Stimulated activated CD4-positive, alpha-beta T cell treated with anti-CD3 and anti-CD28 coated beads, Interleukin-2, amount 100 ng/mL, for 48 hours (primary cell): ENCODE results near the gene CYB5R3.
"Not testable (repeated sequence)": the region's sequence is repeated elsewhere in the genome, so short reads cannot be mapped to it uniquely, and the experiment has no call there.

ENCODE experiments used
- DNase-seq, 2 donors: peaks; one replicate each; pipeline ENCODE4 v3.0.0-alpha.2; 2020

The CYB5R3 gene

DNA sequence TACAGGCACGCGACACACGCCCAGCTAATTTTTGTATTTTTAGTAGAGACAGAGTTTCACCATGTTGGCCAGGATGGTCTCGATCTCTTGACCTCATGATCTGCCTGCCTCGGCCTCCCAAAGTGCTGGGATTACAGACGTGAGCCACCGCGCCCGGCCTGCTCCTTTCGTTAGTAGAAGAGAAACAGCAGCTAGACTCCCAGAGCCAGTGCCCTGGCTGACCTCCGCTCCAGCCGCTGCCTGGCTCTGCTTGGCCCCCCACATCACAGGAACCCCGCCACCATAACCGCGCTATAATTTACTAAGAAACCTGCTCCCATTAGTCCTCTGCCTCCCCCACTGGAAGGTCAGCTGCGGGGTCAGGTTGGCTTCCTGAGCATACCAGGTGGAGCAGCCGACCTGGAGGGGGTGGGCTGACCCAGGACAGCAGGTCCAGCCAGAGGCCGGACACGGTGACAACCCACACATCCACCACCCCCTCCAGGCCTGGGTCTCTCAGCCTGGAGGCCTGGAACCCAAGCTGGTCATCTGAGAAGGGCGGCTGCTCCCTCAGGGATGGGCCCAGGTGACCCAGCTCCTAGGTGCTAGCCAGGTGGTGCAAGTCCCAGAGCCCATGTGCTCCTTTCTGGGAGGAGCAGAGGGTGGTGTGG, 27.0 kb downstream of the CYB5R3 start:
- DNase-seq = no peak

DNA sequence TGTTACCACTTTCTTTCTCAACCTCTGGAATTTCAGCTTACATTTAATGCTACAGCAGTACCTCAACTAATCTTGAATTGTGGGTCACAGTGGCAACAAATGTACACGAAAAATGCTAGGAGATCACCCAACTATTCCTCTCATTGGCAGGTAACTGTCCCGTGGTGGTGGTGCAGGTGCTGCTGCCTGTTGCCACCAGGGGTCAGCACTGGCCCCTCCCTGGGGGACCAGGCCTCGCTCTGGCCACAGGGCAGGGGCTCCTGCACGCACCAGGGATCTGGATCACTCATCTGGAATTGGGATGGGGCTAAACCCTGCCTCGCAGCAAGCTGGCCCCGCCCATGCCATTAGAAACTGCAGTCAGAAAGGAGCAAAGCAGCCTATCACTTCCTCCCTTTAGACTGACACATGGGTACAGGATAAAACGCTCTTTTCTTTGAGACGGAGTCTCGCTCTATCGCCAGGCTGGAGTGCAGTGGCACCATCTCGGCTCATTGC, 27.6 kb downstream of the CYB5R3 start:
- DNase-seq = peak; percentile 46 to 50

DNA sequence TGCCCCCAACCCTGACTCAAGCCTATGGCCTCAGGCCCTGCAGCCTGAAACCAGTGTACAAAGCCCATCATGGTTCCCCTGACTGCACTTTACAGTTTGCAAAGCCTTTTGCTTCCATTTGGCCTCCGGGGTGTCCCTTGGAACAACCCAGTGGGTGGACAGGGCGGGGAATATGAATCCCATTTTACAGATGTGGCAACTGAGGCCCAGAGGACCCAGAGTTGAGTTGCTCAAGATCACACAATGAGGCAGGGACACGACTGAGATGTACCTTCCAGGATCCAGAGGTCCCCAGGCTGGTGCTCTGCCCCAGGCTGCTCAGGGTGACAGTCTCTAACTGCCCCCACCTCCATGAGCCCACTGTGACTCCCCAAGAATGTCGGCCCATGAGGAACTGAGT, 29.1 kb downstream of the CYB5R3 start:
- no peak for DNase-seq

DNA sequence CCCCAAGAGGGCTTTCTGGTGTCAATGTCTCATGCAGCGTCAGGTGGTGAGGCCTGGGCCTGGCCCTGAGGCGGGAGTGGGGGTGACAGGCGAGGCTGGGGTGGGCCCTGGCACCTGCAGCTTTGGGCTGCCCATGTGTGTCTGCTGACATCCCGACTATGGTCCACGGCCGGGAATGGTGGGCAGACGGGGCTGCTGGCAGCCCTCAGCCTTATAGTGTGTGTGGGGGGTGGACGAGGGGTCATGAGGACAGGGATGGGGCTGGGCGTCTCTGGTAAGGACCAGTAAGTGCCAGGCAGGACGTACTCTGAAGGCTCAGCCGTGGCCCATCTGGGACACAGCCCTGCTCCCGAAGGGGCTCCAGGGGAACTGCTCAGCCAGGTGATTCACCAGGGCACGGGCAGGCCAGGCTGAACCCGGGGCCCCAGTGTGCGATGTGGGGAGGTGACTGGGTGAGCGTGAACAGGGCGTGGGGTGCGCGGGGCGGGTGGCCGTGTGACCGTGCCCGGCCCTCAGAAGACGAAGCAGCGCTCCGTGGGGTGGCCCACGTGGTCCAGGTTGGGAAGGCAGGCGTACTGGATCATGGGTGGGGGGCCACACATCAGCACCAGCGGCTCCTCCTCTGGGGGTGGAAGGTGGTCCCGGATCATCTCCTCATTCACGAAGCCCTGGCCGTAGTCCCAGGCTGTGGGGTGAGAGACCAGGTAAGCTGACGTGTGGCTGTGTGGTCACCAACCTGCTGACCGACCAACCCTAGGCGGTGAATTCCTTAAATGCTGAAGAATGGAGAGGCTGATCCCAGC, 29.7 kb downstream of the CYB5R3 start:
- DNase-seq = no peak

DNA sequence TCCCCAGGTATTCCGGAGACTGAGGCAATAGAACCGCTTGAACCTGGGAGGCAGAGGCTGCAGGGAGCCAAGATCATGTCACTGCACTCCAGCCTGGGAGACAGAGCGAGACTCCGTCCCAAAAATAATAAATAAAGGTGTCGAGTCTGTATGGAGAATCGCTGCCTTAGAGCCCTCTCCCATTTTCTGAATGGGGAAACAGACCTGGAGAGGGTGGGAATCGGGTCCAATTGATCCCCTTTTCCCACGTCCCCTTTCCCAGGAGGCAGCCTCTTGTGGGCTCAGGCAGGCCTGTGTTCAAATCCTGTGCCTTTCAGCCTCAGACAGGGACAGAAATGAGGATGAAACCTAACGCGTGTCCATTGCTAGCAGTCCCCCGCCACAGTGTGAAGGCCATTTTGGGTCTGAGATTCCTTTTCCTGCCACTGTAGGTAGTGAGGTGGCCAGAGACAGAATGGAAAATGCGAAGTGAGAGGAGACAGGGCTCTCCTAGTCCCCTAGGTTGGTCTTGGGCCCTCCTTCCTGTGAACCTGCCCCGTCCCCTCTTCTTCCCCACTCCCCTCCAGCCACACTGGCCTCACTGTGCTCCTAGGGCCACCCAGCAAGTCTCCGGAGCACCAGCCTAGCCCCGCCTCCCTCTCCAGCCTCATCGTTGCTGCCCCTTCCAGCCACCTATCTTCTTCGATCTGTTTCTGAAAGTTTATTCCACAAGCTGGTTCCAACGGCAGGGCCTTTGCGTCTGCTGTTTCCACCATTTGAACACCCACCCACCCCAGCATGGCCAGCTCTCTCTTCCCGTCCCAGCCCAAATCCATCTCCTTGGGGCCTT, 31.8 kb downstream of the CYB5R3 start:
- DNase-seq = no peak

DNA sequence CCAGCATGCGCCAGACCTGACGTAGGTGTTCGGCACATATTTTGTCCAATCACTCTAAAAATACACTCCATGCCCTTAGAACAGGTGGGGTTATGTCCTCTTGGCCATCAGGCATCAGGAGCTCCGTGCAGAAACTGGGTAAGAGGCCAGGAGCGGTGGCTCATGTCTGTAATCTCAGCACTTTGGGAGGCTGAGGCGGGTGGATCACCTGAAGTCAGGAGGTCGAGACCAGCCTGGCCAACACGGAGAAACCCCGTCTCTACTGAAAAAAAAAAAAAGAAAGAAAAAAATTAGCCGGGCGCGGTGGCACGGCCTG, 33.4 kb downstream of the CYB5R3 start:
- not testable (repeated sequence) for DNase-seq

DNA sequence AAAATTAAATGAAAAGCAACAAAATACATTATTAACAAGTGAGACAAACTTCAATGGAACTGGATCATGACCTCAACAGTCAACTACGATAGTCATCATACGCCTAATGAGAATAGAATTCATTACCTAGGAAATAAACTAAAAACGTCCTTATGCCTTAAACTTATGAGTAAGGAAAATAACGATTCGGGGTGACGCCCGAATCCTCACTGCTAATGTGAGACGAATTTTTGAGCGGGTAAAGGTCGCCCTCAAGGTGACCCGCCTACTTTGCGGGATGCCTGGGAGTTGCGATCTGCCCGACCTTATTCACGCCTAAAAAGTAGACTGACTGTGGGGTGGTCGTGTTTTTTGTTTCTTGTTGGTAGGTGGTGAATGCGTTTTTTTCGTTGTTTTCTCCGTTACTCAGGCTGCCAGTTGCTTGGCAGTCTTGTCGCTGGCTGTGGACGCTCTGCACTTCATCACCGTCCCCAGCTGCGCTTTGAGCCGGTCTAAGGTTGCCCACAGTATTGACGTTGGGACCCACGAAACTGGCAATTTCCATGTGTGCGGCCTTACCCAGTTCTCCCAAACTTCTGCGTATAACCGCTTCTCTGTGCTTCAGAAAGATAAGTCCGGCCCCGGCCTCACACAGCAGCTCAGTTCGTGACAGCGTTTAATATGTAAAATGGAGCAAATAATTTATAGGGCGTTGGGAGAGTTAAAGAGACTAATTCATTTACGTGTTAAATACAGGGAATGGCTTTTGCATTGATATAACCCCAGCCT, 33.9 kb downstream of the CYB5R3 start:
- peak; percentile 80 to 84 for DNase-seq

DNA sequence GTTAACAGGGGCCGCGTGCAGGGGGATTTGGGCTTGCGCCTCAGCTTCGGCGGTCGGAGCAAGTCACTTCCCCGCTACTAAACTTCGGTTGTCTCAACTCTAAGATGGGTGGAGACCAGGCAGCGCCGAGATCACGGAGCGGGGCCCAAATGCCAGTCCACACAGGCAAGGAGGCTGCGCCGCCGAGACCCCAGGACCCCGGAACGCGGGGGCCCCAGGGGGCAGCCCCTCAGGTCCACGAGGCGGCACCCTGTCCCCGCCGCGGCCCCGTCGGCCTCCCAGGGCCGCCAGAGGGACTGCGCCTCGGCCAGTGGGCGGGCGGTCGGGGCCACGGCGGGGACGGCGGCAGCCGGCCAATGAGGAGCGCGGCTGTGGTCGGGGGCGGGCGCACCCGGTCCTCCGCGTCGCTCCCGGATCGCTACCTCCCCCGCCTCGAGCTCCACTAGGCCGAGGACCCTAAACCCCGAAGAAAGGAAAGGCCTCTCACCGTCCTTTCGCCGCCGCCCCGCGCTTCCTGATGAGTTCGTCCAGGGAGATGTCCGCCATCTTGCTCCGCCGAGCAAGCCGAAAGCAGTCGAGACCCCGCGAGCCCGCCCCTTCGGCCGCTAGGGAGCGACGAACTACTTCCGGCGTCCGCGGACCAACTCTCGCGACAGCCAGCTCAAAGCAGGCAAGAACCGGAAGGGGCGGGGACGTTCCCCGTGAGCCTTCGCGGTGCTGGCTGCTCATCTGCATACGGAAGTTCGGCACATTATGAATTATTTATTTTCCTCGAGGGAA, 34.7 kb downstream of the CYB5R3 start, which contains the start of gene POLDIP3:
TSS of gene POLDIP3 (minus strand) at position 572 of the 780 bp plus-strand sequence. CDS start at position 546, 26 bp downstream.
- peak; percentile 96 to 98 for DNase-seq

DNA sequence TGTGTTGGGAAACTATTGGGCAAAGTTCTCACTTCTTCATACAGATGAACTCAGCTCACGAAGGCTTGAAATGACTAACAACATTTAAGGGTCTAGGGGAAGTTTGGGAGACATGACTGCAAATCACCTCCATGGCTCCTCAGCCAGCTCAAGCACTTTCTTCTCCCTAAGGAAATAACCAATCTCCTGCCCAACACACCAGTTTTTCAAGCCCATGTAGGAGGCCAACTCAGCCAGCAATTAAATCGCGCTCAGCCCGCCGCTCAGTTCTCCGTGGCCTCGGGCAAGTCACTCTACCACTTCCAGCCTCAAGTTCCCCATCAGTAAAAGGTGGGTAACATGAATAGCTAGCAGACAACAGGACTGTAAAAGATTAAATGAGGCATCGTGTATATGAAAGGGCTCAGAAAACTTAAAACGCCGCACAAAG, 35.3 kb downstream of the CYB5R3 start:
- DNase-seq = peak in 1 of 2 donors; percentile 16

DNA sequence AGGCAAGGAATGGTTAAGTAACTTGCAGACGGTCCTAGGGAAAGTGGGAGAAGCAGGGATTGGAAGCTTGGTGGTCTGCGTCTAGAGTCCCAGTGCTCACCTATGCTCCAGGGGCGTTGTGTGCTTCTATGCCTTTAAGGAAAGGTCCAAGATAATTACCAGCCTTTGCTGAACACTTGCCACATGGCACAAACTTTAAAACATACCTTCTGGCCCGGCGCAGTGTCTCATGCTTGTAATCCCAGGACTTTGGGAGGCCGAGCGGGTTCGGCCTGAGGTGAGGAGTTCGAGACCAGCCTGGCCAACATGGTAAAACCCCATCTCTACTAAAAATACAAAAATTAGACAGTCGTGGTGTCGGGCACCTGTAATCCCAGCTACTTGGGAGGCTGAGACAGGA, 36.9 kb downstream of the CYB5R3 start:
- DNase-seq = no peak

DNA sequence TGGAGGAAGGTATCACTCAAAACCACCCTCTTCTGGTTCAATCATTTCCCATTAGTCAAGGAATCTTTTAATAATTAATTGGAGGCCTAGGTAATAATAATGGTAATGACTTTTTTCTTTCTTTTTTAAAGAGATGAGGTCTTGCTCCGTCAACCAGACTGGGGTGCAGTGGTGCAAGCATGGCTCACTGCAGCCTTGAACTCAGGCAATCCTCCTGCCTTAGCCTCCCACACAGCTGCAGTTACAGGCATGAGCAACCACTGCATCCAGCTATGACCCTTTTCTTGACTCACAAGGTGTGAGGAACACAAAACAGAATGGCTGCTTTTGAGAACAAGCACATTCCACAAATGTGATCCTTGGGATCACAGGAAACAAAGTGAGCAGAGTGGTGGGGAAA, 38.1 kb downstream of the CYB5R3 start:
- no peak for DNase-seq

DNA sequence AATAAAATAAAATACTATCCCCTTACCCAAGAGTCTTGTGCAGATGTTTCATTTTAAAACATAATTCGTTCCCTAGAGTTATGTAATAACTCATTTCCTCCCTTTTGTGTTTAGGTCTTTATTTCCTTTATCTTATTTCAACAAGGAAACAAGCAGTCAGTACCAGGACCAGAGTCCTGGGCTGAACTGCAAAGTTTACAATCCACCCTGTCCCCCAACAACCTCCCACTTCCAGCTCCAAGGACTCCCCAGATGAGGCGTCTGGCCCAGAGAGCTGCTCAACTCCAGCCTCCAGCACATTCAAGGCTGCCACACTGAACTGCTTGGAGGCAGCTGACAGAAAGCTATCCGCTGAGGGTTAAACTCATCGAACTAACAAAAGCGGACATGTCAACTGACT, 39.0 kb downstream of the CYB5R3 start:
- no peak for DNase-seq

DNA sequence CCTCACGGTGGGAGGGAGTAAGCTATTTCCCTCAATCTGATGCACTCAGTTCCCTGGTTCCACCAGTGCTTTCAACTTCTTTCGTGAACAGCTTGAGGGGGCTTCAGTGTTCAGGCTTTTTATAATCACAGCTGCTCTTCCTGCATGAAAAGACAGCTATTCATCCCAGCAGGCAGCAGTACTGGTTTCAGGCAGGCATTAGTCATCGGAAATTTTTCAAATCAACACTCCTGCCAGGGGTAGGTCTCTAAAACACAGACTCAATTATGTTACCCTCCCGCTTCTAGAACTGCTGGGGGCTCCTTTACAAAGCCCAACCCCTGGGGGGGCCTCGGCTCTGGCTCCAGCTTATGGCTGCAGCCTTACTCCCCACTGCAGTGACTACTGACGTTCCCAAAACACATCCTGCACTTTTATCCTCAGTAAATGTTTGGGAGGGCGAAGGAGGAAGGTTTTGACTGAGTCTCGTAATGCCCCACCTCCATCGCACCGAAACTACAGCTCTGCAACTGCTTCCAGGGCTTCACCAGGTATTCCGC, 40.3 kb downstream of the CYB5R3 start:
- DNase-seq = no peak

DNA sequence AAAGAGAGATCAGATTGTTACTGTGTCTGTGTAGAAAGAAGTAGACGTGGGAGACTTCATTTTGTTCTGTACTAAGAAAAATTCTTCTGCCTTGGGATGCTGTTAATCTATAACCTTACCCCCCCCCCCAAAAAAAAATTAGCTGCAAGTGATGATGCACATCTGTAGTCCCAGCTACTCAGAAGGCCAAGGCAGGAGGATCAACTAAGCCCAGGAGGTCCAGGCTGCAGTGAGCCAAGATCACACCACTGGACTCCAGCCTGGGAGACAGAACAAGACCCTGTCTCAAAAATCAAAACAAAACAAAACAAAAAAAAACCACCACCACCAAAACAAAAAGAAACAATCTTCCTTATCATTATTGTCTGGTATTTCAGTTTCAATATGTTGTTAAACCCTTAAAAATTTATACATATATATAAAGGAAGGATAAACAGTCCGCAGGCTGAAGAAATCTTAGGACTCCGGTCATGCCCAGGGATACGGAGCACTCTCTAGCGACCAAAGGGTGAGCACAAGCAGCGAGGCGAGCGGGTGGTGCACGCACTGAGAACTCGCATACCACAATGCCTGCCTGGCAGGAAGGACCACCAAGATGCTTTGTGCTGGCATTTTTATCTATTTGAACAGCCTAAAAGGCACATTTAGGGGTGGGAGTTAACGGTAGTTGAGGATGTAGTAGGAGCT, 40.9 kb downstream of the CYB5R3 start:
- no peak for DNase-seq

DNA sequence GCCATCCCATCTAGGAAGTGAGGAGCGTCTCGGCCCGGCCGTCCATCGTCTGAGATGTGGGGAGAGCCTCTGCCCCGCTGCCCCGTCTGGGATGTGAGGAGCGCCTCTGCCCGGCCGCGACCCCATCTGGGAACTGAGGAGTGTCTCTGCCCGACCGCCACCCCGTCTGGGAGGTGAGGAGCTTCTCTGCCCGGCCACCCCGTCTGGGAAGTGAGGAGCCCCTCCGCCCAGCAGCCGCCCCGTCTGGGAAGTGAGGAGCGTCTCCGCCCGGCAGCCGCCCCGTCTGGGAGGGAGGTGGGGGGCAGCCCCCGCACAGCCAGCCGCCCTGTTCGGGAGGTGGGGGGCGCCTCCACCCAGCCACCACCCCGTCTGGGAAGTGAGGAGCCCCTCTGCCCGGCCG, 41.6 kb downstream of the CYB5R3 start:
- DNase-seq = not testable (repeated sequence)

DNA sequence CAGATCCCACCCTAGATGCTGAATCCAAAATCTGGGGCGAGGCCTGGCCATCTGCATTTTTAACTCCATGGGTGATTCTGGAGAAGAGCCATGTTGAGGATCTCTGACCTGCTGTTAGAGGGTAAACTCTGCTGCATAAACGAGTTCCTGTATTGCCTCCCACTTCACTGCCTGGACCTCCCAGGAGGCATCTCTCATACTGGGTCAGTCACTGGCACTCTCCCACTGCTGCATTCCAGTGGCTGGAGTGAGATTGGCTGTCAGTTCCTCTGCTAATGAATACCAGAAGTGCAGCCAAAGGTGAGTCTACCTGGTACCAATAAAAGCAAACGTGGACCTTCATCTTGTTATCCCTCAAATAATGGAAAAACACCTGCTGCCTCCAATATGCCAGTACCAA, 44.8 kb downstream of the CYB5R3 start:
- DNase-seq = no peak

DNA sequence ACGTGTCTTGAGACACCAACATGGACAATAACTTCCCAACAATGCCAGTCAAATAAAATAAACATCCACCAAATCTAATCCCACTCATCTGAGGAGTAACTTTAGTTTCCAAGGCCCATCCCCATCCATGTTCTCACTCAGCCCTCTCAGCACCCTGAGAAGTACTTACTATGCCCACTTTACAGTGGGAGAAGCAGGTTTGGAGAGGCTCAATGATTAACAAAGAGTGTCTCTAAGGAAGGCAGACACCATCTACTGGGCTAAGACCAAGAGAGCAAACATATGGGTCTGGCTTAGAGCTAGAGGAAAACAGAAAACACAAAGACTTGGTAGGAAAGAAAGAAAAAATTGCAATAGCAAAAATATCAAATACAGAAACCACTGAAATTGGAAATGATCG, 45.8 kb downstream of the CYB5R3 start:
- no peak for DNase-seq

DNA sequence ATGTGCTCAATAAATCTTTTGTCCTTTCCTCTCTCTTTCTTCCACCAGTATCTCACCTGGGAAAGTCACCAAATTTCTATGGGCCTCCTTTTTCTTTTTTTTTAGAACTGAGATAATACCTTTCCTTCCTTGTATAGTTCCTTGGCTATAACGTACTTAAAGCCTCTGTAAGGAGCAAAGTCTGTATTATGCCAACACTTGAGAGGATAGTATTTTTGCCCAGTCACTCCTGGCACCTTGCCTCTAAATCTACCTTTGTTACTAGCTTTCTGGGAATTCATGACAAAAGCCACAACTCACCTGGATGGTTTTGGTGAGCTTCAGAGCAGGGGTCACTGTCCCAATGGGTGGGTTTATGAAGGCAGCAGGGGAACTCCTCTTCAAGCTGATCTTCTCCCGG, 46.7 kb downstream of the CYB5R3 start:
- DNase-seq = no peak

DNA sequence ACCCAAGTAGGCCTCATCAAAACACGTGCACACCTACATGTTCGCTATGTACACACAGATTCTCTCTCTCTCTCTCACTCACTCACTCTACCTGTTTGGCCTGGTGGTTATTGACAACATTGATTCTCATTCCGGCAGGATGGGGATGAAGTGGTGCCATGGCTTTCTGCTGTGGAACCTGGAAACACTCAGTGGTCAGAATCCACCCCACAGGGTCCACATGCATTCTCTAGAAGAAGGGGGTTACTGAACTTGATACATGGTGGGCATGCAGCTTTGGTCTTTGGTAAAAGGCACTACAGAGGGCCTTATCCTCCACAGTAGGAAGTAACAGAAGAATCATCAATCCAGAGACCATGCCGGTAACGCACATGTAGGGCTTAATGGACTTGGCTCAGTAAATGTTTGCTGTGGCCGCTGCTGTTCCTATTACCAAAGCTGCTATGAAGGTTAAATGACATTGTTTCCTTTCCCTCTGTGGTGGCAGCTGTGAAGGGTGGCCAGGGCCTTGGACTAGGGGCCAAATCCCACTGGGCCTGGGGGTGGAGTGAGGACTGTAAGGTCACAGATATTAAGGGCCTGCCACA, 47.2 kb downstream of the CYB5R3 start:
- DNase-seq = no peak

DNA sequence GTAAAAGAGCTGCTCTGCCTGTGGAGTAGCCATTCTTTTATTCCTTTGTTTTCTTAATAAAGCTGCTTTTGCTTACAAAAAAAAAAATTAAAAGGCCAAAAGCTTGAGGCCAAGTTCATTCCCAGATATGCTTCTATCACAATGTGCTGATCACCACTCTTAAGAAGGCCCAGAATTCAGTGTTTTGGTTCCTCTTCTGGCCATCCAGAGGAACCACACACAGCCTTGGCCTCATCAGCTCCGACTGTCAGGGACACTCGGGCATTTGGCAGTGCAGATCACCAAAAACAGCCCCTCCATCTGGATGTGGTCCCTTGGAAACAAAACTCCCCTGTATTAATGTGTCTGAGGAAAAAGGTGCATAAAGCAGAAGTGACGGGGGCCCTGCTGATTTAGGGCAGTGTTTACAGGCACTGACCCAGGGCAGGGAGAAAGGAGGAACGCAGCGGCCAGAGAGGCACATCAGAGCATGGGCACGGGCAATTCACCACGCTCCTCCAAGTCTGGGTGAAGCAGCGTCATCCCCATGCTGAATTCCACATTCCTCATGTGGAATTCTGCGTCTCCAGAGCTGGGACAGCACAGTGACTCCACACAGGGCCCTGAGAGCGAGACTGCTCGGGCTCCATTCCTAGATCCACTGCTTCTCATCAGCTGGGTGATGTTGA, 52.2 kb downstream of the CYB5R3 start:
- DNase-seq = no peak
